Activated CD8-positive, alpha-beta T cell treated with anti-CD3 and anti-CD28 coated beads, Interleukin-2, amount 10 ng/mL, durations not matched to agents 7 days and 5 days (primary cell): ENCODE measurements around the gene REEP5. TPM values are rescaled to one million over a fixed set of nuclear protein-coding genes. Genes with fewer than 3 reads are reported as not detected.
A peak's percentile ranks its signal among the peaks of the same experiment; 100 is the strongest.
"Not testable (repeated sequence)": the region's sequence is repeated elsewhere in the genome, so short reads cannot be mapped to it uniquely, and the experiment has no call there.

Source experiments
- ATAC-seq: fragments of 150-1000 bp; cut with Tn5 transposase; one replicate; pipeline ENCODE4 v1.10.0; 2021; ENCODE audit warnings: moderate library complexity
- CTCF ChIA-PET: fragments of 350-600 bp; sonication (Branson Sonifier 250); formaldehyde crosslinking; loops from one replicate; lab custom pipeline; 2021; ENCODE audit warnings: antibody characterized with exemption; lab: Charles Lee
- POLR2A ChIA-PET: fragments of 350-600 bp; sonication (Branson Sonifier 250); formaldehyde crosslinking; loops from one replicate; lab custom pipeline; 2021; ENCODE audit warnings: antibody characterized with exemption; lab: Charles Lee
- DNase-seq: peaks from one replicate; pipeline ENCODE4 v3.0.0-alpha.2; 2020
- H3K27ac Mint-ChIP-seq: one replicate; pipeline ENCODE4 v1.8.0; 2021; ENCODE audit warnings: mild to moderate bottlenecking, mixed read lengths
- H3K27me3 Mint-ChIP-seq: one replicate; pipeline ENCODE4 v1.8.0; 2021; ENCODE audit warnings: low read depth, mixed read lengths
- H3K36me3 Mint-ChIP-seq: one replicate; pipeline ENCODE4 v1.8.0; 2021; ENCODE audit warnings: low read depth, mixed read lengths
- H3K4me1 Mint-ChIP-seq: one replicate; pipeline ENCODE4 v1.8.0; 2021; ENCODE audit warnings: low read depth, mixed read lengths
- H3K4me3 Mint-ChIP-seq: one replicate; pipeline ENCODE4 v1.8.0; 2021; ENCODE audit warnings: mild to moderate bottlenecking, mixed read lengths
- H3K9me3 Mint-ChIP-seq: one replicate; pipeline ENCODE4 v1.8.0; 2022; ENCODE audit warnings: mixed read lengths; ENCODE audit not compliant: insufficient read depth
- total RNA-seq, 2 experiments: library from RNA; stranded (reverse); gene quantifications; one replicate each; pipeline ENCODE4 v1.2.3, GENCODE V29; 2021

The REEP5 gene
- total RNA-seq, 2 experiments from 2014 or later = 77.6 to 85.0 TPM

DNA sequence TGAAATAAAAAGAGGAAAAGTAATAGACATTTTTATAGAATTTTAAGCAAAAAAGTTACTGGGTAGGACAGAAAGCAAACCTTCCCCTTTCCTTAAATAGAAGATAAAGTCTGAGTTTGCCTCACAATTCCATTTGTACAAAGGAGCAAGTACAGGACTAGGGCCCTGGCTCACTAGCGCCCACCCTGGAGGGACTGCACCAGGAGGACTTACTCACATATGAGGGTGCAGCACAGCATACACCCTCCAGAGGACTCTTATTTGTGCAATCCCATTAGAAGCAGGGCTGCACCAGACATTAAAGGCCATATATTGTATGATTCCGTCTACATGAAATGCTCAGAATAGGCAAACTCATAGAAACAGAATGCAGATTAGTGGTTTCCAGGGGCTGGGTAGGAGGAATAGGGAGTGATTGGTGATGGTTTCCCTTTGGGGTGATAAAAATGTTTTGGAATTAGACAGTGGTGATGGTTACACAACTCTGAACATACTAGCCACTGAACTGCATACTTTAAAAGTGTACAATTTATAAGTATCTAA is 4.5 kb downstream of the REEP5 start:
- H3K27ac Mint-ChIP-seq = no peak overlapping the region
- DNase-seq = no peak
- peaks cover 73% of the 10 kb centered on the region for H3K4me1 Mint-ChIP-seq
- POLR2A ChIA-PET = interaction anchor here (2.0 kb wide), 1 partner anchor 59 kb away, joined by 9 read pairs; the partner anchor contains the start of gene DCP2
- H3K9me3 Mint-ChIP-seq = no peaks in the 10 kb centered on the region
- no peak for ATAC-seq
- H3K36me3 Mint-ChIP-seq = peaks cover 76% of the 10 kb centered on the region
- H3K27me3 Mint-ChIP-seq = no peaks in the 10 kb centered on the region
- CTCF ChIA-PET = interaction anchor here (1.1 to 1.7 kb wide), 3 partner anchors 43 to 78 kb away, joined by 3 to 7 read pairs (median 3); no protein-coding TSS in a partner anchor
- H3K4me3 Mint-ChIP-seq = no peak overlapping the region

DNA sequence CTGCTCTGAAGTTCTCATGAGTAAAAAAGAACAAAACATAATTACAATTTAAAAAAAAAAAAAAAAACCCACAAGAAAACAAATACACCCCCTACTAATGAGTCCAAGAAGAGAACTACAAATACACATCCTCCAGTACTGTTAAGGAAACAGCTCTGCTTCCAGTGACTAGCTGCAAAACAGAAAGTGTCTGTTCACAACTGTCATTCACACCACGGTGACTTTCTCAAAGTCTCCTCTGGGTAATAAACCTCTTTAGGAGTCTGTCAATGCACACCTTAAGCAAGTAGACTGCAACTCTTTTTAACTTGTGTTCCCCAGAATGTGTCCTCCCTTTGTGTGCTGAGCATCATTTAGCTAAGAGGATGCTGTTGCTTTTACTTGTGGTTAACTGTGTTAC is 6.2 kb downstream of the REEP5 start:
- Mint-ChIP-seq H3K4me1 (peaks cover 74% of the 10 kb centered on the region), H3K36me3 (peaks cover 82% of the 10 kb centered on the region), H3K4me3 (peak overlapping the region; percentile 1), H3K9me3 (no peaks in the 10 kb centered on the region), H3K27ac (peak overlapping the region; percentile 75), H3K27me3 (no peaks in the 10 kb centered on the region)
- ChIA-PET CTCF (interaction anchor here (0.9 to 1.8 kb wide), 7 partner anchors 9 to 80 kb away, joined by 3 to 7 read pairs (median 5); no protein-coding TSS in a partner anchor), POLR2A (interaction anchor here (0.5 to 2.0 kb wide), 3 partner anchors 16 to 60 kb away, joined by 3 to 9 read pairs (median 3); partner anchors contain the start of gene DCP2)
- DNase-seq (peak; percentile 41), ATAC-seq (peak; percentile 68)

DNA sequence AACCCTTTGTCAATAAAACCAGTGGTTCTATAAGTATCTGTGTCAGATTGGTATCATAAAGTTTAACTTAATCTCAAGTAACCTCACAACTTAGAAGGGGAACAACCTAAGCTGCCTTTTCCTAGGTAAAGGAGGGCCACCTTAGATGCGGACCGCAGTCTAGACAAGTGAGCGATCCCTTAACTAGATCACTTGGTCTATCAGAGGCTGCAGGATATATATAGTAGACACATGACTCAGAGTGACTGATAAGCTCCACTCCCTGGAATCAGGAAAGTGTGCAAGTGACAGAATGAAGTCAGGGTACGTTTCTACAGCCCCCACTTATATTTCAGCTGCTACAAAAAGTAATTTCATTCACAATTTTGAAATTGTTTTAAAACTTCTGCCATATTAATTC is 7.4 kb downstream of the REEP5 start:
- no peak for ATAC-seq
- ChIA-PET CTCF (interaction anchor here (1.2 to 1.7 kb wide), 2 partner anchors 11 to 17 kb away, joined by 4 read pairs; no protein-coding TSS in a partner anchor), POLR2A (interaction anchor here (1.1 kb wide), 1 partner anchor 61 kb away, joined by 3 read pairs; no protein-coding TSS in a partner anchor)
- Mint-ChIP-seq H3K36me3 (peaks cover 84% of the 10 kb centered on the region), H3K4me1 (peaks cover 63% of the 10 kb centered on the region), H3K4me3 (no peak overlapping the region), H3K27ac (no peak overlapping the region), H3K9me3 (no peaks in the 10 kb centered on the region), H3K27me3 (no peaks in the 10 kb centered on the region)
- DNase-seq = no peak

DNA sequence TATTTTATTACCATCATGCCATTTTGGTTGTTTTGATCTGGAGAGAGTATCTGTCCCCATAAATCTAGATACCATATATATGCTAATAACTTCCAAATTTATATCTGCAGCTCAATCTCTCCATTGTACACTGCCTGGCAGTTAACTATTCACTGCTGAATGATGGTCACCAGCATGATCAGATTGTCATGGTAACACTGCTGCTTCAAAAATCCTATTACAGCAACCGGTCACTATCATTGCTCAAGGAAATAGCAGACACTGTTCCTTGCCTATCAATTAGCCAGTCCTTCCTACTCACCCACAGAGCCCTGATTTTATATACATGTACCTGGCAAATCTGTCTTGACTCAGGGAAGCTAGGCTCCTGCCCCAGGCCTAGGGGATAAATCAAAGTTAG is 11.5 kb downstream of the REEP5 start:
- Mint-ChIP-seq H3K9me3 (no peaks in the 10 kb centered on the region), H3K36me3 (peaks cover 65% of the 10 kb centered on the region), H3K27me3 (no peaks in the 10 kb centered on the region), H3K4me3 (no peak overlapping the region), H3K4me1 (peaks cover 31% of the 10 kb centered on the region), H3K27ac (no peak overlapping the region)
- ChIA-PET CTCF (no interaction called here), POLR2A (no interaction called here)
- no peak for DNase-seq
- no peak for ATAC-seq

DNA sequence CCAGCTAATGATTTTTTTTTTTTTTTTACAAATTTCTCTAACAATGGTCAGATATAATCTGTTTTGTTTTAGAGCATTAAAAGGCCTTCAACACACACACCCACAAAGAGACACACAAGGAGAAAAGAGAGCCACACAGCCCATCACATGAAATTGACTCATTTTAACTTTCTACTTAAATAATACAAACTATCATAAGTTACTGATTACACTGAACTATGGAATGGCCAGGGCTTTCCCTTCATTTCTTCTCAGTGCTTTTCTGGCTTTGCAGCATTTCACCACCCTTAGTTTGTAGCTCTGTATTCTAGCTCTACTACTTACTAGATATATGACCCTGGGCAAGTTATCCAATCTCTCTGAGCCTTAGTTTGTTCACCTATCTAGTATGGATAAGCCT is 13.2 kb downstream of the REEP5 start:
- CTCF ChIA-PET = interaction anchor here (1.2 kb wide), 1 partner anchor 13 kb away, joined by 5 read pairs; the partner anchor contains the start of gene REEP5
- peaks cover 22% of the 10 kb centered on the region for H3K4me1 Mint-ChIP-seq
- no peak overlapping the region for H3K27ac Mint-ChIP-seq
- H3K27me3 Mint-ChIP-seq = no peaks in the 10 kb centered on the region
- peaks cover 59% of the 10 kb centered on the region for H3K36me3 Mint-ChIP-seq
- POLR2A ChIA-PET = no interaction called here
- DNase-seq = no peak
- no peak overlapping the region for H3K4me3 Mint-ChIP-seq
- no peak for ATAC-seq
- no peaks in the 10 kb centered on the region for H3K9me3 Mint-ChIP-seq

DNA sequence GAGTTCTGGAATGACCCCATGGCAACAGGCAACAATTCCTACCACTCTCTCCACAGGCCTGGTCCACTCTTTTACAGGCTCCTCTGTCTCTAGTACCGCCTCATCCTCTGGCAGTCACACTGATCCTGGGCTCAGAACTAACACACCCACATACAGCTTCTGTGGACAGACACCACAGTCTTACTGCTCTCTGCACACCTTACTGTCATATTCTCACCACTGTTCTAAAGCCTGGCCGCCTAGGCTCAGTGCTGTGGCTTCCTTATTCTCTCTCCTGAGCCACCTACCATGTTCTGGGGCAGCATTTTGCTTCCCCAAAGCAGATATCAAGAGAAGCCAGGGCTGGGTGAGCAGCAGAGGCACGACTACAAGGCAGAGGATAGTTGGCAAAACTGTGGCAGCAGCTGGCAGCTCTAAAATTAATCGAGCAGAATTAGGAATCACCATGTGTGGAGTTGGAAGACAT is 14.8 kb downstream of the REEP5 start:
- no peak for ATAC-seq
- ChIA-PET POLR2A (interaction anchor here (1.0 kb wide), 1 partner anchor 46 kb away, joined by 3 read pairs; the partner anchor contains the start of gene SRP19), CTCF (no interaction called here)
- H3K36me3 Mint-ChIP-seq = peaks cover 53% of the 10 kb centered on the region
- H3K27ac Mint-ChIP-seq = peak overlapping the region; percentile 57
- no peaks in the 10 kb centered on the region for H3K9me3 Mint-ChIP-seq
- no peak for DNase-seq
- peaks cover 13% of the 10 kb centered on the region for H3K4me1 Mint-ChIP-seq
- no peaks in the 10 kb centered on the region for H3K27me3 Mint-ChIP-seq
- H3K4me3 Mint-ChIP-seq = no peak overlapping the region

DNA sequence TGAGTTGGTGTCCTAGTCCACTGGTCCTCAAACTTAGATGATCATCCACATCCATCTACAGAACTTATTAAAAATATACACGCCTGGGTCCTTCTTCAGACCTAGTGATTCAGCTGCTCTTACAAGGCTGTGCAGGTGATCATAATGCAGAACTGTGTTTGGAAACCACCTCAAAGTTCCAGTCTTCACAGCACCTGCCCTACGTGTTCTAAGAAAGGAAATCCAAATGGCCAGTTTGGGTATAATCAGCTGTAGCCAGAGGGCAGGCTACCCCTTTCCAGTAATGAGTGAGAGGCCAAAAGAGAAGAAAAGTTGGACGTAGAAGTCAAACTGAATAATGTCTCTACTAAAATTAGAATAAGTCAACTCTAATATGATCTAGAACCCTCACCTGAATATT is 15.4 kb downstream of the REEP5 start:
- CTCF ChIA-PET = no interaction called here
- H3K9me3 Mint-ChIP-seq = no peaks in the 10 kb centered on the region

DNA sequence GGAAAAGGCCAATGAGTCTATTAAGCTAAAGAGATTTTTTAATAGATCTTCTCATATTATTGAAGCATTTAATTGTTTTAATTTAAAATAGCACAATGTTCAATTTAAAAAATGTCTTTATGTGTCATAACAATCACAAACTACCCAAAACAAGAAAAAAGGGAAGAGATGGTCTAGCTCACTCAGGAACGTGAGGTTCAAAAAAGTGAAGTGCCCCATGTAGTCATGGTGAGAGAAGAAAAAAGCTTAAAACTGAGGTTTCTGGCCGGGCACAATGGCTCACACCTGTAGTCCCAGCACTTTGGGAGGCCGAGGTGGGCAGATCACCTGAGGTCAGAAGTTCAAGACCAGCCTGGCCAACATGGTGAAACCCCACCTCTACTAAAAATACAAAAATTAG is 17.0 kb downstream of the REEP5 start:
- CTCF ChIA-PET = interaction anchor here (0.8 to 3.5 kb wide), 4 partner anchors 9 to 16 kb away, joined by 3 to 21 read pairs (median 4); partner anchors contain the start of gene REEP5
- POLR2A ChIA-PET, H3K4me3 Mint-ChIP-seq, DNase-seq, H3K9me3 Mint-ChIP-seq, H3K4me1 Mint-ChIP-seq, H3K27ac Mint-ChIP-seq, H3K27me3 Mint-ChIP-seq, ATAC-seq: not testable (repeated sequence)
- peaks cover 48% of the 10 kb centered on the region for H3K36me3 Mint-ChIP-seq

More for the DNA sequence above, 15.4 kb downstream of the REEP5 start:
- Mint-ChIP-seq H3K4me1 (peaks cover 9% of the 10 kb centered on the region), H3K27me3 (no peaks in the 10 kb centered on the region), H3K36me3 (peaks cover 51% of the 10 kb centered on the region), H3K27ac (no peak overlapping the region), H3K4me3 (no peak overlapping the region)
- no peak for DNase-seq
- POLR2A ChIA-PET = interaction anchor here (1.0 kb wide), 1 partner anchor 46 kb away, joined by 3 read pairs; the partner anchor contains the start of gene SRP19
- ATAC-seq = no peak

DNA sequence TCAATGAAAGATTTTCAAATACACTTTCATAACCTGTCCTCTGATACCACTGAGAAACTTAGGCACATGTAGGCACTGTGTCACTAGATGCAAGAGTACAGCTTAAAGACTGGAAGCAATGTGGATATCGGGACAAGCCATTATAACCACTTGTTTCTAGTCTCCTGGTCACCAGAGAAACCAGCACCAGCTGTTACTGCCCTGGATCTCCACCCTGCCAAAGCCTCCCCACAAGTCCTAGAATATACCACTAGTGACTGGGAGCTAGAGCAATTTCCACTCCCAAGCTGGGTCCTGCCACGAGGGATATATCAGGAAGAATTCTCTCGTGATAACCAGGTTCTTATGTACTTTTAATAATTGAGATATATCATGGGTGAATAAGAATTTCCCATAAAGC is 19.5 kb downstream of the REEP5 start:
- Mint-ChIP-seq H3K27me3 (no peaks in the 10 kb centered on the region), H3K27ac (no peak overlapping the region), H3K4me3 (no peak overlapping the region), H3K9me3 (no peaks in the 10 kb centered on the region), H3K36me3 (peaks cover 57% of the 10 kb centered on the region), H3K4me1 (peaks cover 8% of the 10 kb centered on the region)
- no peak for ATAC-seq
- ChIA-PET POLR2A (interaction anchor here (1.7 kb wide), 1 partner anchor 9 kb away, joined by 5 read pairs; no protein-coding TSS in a partner anchor), CTCF (interaction anchor here (1.1 to 3.5 kb wide), 3 partner anchors 11 to 94 kb away, joined by 3 to 21 read pairs (median 4); partner anchors contain the start of gene REEP5)
- DNase-seq = no peak

DNA sequence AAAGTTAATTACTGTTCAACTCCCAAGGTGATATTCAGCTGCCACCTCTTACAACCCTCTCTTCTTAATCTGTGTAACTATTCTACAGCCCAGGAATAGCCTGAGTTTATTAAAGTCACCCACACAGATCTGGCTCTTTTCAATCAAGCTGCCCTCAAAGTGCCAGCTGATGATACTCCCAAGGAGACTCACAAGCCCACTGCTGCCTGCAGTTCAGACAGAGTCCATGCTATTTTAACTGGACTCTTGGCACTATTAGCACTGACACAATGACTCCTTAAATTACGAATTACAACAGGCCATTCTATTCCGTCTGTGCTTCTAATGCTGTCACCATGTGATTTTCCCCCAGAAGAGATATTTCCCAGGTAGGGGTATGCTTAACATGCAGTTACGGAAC is 26.3 kb downstream of the REEP5 start:
- POLR2A ChIA-PET = no interaction called here

DNA sequence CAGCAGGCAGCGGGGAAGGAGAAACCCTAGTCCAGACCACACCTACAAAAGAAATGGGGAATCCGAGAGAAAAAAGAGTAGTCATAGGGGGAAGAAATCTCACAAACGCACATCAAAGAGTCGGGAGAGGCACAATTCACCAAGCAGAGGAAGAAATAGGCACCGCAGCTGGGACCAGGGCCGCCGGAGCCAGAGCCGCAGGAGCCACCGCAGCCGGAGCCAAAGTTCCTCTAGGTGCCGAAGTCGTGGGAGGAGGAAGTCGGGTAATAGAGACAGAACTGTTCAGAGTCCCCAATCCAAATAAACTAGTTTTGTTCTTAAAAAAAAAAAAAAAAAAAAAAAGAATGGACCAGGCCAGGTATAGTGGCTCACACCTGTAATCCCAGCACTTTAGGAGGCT is 29.3 kb downstream of the REEP5 start:
- Mint-ChIP-seq H3K4me1 (peaks cover 22% of the 10 kb centered on the region), H3K9me3 (peaks cover 4% of the 10 kb centered on the region), H3K27ac (no peak overlapping the region), H3K27me3 (no peaks in the 10 kb centered on the region), H3K36me3 (peaks cover 54% of the 10 kb centered on the region), H3K4me3 (no peak overlapping the region)
- ATAC-seq (no peak), DNase-seq (no peak)
- CTCF ChIA-PET = no interaction called here
- POLR2A ChIA-PET = interaction anchor here (1.6 kb wide), 1 partner anchor 10 kb away, joined by 5 read pairs; no protein-coding TSS in a partner anchor

More for the DNA sequence above, 26.3 kb downstream of the REEP5 start:
- Mint-ChIP-seq H3K4me1 (peaks cover 9% of the 10 kb centered on the region), H3K9me3 (no peaks in the 10 kb centered on the region), H3K4me3 (no peak overlapping the region), H3K27me3 (no peaks in the 10 kb centered on the region), H3K27ac (peak overlapping the region; percentile 28), H3K36me3 (peaks cover 60% of the 10 kb centered on the region)
- DNase-seq (no peak), ATAC-seq (no peak)
- CTCF ChIA-PET = interaction anchor here (1.2 to 1.6 kb wide), 6 partner anchors 10 to 48 kb away, joined by 3 to 4 read pairs (median 4); partner anchors contain the start of gene SRP19

DNA sequence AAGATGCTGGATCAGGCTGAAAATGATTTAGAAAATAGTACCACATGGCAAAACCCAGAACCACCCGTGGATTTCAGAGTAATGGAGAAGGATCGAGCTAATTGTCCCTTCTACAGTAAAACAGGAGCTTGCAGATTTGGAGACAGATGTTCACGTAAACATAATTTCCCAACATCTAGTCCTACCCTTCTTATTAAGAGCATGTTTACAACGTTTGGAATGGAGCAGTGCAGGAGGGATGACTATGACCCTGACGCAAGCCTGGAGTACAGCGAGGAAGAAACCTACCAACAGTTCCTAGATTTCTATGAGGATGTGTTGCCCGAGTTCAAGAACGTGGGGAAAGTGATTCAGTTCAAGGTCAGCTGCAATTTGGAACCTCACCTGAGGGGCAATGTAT is 30.0 kb downstream of the REEP5 start:
- POLR2A ChIA-PET, H3K9me3 Mint-ChIP-seq, CTCF ChIA-PET, H3K27me3 Mint-ChIP-seq, H3K27ac Mint-ChIP-seq, H3K4me3 Mint-ChIP-seq, DNase-seq, ATAC-seq: not testable (repeated sequence)
- Mint-ChIP-seq H3K36me3 (peaks cover 57% of the 10 kb centered on the region), H3K4me1 (peaks cover 30% of the 10 kb centered on the region)
